HEK293T (cell line): Measurements from ENCODE around the gene DENND2A.

Experiments used
- CTCF ChIA-PET: fragments of 350-600 bp; formaldehyde crosslinking; extraction: SDS; loops from one replicate; lab custom pipeline; 2021; ENCODE audit warnings: antibody characterized with exemption, inconsistent platforms; lab: Yijun Ruan, JAX
- POLR2A ChIA-PET: fragments of 350-600 bp; formaldehyde crosslinking; extraction: SDS; loops from one replicate; lab custom pipeline; 2020; ENCODE audit warnings: antibody characterized with exemption, inconsistent platforms; lab: Yijun Ruan, JAX
- DNase-seq: peaks from one replicate; pipeline ENCODE4 v3.0.0; 2012; ENCODE audit warnings: mixed read lengths; ENCODE audit errors: extremely low spot score
- ARNT ChIP-seq: fragments of 450-650 bp; IDR thresholded peaks from 2 replicates; pipeline ENCODE4 v1.6.1; 2017; ENCODE audit warnings: mild to moderate bottlenecking
- BHLHE40 ChIP-seq: fragments of 450-650 bp; IDR thresholded peaks from 2 replicates; pipeline ENCODE4 v1.6.1; 2016; ENCODE audit warnings: mild to moderate bottlenecking, moderate library complexity, borderline replicate concordance
- CTBP1 ChIP-seq: fragments of 450-650 bp; IDR thresholded peaks from 2 replicates; pipeline ENCODE4 v1.6.1; 2016; ENCODE audit warnings: borderline replicate concordance
- ELF4 ChIP-seq: fragments of 450-650 bp; IDR thresholded peaks from 2 replicates; pipeline ENCODE4 v1.6.1; 2017; ENCODE audit warnings: antibody characterized with exemption
- FOXA1 ChIP-seq: fragments of 450-650 bp; IDR thresholded peaks from 2 replicates; pipeline ENCODE4 v1.6.1; 2016; ENCODE audit warnings: mild to moderate bottlenecking
- FOXK2 ChIP-seq: fragments of 450-650 bp; IDR thresholded peaks from 2 replicates; pipeline ENCODE4 v1.6.1; 2016; ENCODE audit warnings: mild to moderate bottlenecking
- FOXM1 ChIP-seq: fragments of 450-650 bp; IDR thresholded peaks from 2 replicates; pipeline ENCODE4 v1.6.1; 2017; ENCODE audit warnings: mild to moderate bottlenecking, borderline replicate concordance
- HDGF ChIP-seq: fragments of 450-650 bp; IDR thresholded peaks from 2 replicates; pipeline ENCODE4 v1.6.1; 2017; ENCODE audit warnings: antibody characterized with exemption, borderline replicate concordance
- L3MBTL2 ChIP-seq: fragments of 450-650 bp; conservative IDR thresholded peaks from 2 replicates; pipeline ENCODE4 v1.6.1; 2016; ENCODE audit warnings: mild to moderate bottlenecking
- LEF1 ChIP-seq: fragments of 450-650 bp; IDR thresholded peaks from 2 replicates; pipeline ENCODE4 v1.6.1; 2017; ENCODE audit warnings: mild to moderate bottlenecking, borderline replicate concordance
- NFRKB ChIP-seq: fragments of 450-650 bp; IDR thresholded peaks from 2 replicates; pipeline ENCODE4 v1.6.1; 2016; ENCODE audit warnings: mild to moderate bottlenecking, moderate library complexity
- PKNOX1 ChIP-seq: fragments of 450-650 bp; IDR thresholded peaks from 2 replicates; pipeline ENCODE4 v1.6.1; 2016
- SP1 ChIP-seq: fragments of 450-650 bp; IDR thresholded peaks from 2 replicates; pipeline ENCODE4 v1.6.1; 2017
- SUZ12 ChIP-seq: fragments of 450-650 bp; IDR thresholded peaks from 2 replicates; pipeline ENCODE4 v1.6.1; 2016; ENCODE audit warnings: mild to moderate bottlenecking
- TARDBP ChIP-seq: fragments of 450-650 bp; IDR thresholded peaks from 2 replicates; pipeline ENCODE4 v1.6.1; 2016
- ZNF384 ChIP-seq: fragments of 450-650 bp; IDR thresholded peaks from 2 replicates; pipeline ENCODE4 v1.6.1; 2016

The DENND2A gene

DNA sequence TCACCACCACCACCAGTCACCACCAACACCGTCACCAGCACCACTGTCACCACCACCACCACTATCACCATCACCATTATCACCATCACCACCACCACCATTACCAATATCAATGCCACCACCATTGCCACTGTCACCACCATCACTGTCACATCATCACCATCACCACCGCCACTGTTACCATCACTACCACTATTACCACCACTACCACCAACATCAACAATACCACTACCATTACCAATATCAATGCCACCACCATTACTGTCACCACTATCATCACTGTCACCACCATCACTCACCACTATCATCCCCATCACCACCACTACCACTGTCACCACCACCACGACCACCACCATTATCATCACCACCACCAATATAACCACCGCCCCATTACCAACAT lies 14.0 kb upstream of the DENND2A start:
- TF ChIP-seq HDGF (no peak), TARDBP (no peak), L3MBTL2 (no peak), CTBP1 (no peak), FOXM1 (no peak), LEF1 (no peak), NFRKB (no peak), FOXK2 (no peak), ARNT (no peak), FOXA1 (no peak), PKNOX1 (no peak), SP1 (no peak), BHLHE40 (no peak)
- ChIA-PET CTCF (no interaction called here), POLR2A (no interaction called here)
- no peak for DNase-seq

DNA sequence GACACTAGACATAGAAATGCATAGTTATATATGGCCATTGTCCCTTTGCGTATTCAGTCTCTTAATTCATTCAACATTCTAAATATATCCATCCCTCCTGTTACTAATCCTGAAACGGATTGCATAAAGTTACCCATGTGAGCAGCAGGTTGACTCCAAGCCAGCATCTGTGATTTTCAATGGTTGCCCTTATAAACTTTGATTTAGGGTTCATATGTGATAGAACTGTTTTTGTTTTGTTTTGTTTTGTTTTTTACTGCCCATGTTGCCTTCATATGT lies 13.4 kb upstream of the DENND2A start:
- ChIA-PET POLR2A (interaction anchor here (0.6 to 1.4 kb wide), 3 partner anchors 13 to 176 kb away, joined by 3 to 6 read pairs (median 3); partner anchors contain the start of gene DENND2A), CTCF (interaction anchor here (0.7 to 2.4 kb wide), 6 partner anchors 14 to 161 kb away, joined by 3 to 32 read pairs (median 6); no protein-coding TSS in a partner anchor)
- TF ChIP-seq TARDBP, result no peak
- no peak for TF ChIP-seq PKNOX1
- TF ChIP-seq ZNF384, result no peak
- no peak for TF ChIP-seq BHLHE40
- no peak for DNase-seq

GRCh38 chr7:140653319-140654108 lies 12.9 kb upstream of the DENND2A start:
- DNase-seq, result peak; percentile 90
- ChIA-PET POLR2A (interaction anchor here (0.6 to 1.4 kb wide), 3 partner anchors 13 to 175 kb away, joined by 3 to 6 read pairs (median 3); partner anchors contain the start of gene DENND2A), CTCF (interaction anchor here (0.7 to 2.4 kb wide), 8 partner anchors 15 to 176 kb away, joined by 3 to 32 read pairs (median 3); no protein-coding TSS in a partner anchor)
- TF ChIP-seq L3MBTL2 (peak; percentile 56), SP1 (no peak)

GRCh38 chr7:140650367-140650766 lies 9.8 kb upstream of the DENND2A start:
- DNase-seq, result no peak
- ChIA-PET POLR2A (interaction anchor here (1.0 kb wide), 1 partner anchor 129 kb away, joined by 3 read pairs; no protein-coding TSS in a partner anchor), CTCF (no interaction called here)
- TF ChIP-seq ARNT, result no peak
- no peak for TF ChIP-seq FOXA1
- no peak for TF ChIP-seq LEF1
- TF ChIP-seq SUZ12, result no peak
- TF ChIP-seq FOXM1, result no peak
- TF ChIP-seq HDGF, result no peak
- no peak for TF ChIP-seq L3MBTL2
- no peak for TF ChIP-seq ELF4
- no peak for TF ChIP-seq PKNOX1
- no peak for TF ChIP-seq SP1
- TF ChIP-seq BHLHE40, result no peak
- no peak for TF ChIP-seq TARDBP
- no peak for TF ChIP-seq ZNF384
- TF ChIP-seq CTBP1, result no peak
- no peak for TF ChIP-seq FOXK2
- no peak for TF ChIP-seq NFRKB

- no peak for DNase-seq
- TF ChIP-seq FOXM1 (no peak), CTBP1 (no peak), L3MBTL2 (no peak), BHLHE40 (no peak), ARNT (no peak), NFRKB (no peak), FOXK2 (no peak)
- ChIA-PET CTCF (interaction anchor here (1.1 kb wide), 1 partner anchor 132 kb away, joined by 5 read pairs; no protein-coding TSS in a partner anchor), POLR2A (no interaction called here)
These were observed 9.1 kb upstream of the DENND2A start for GRCh38 chr7:140649556-140650205.

- CTCF ChIA-PET, result interaction anchor here (0.6 to 2.1 kb wide), 13 partner anchors 9 to 1553 kb away, joined by 3 to 9 read pairs (median 3); no protein-coding TSS in a partner anchor
- POLR2A ChIA-PET, result no interaction called here
- TF ChIP-seq L3MBTL2, result no peak
- TF ChIP-seq HDGF, result 0 out of 2 replicates have a peak, but pooled peaks have one; percentile 45
- TF ChIP-seq ELF4, result no peak
- peak; percentile 77 for DNase-seq
These were observed 6.5 kb upstream of the DENND2A start for GRCh38 chr7:140646931-140647647.
